Nephron progenitor cell (in vitro differentiated cells): Measurements from ENCODE around the gene KDM4B.
A peak's percentile ranks its signal among the peaks of the same experiment; 100 is the strongest.

ENCODE experiments used
- DNase-seq: peaks from one replicate; pipeline ENCODE4 v3.0.0; 2021
- H3K27ac Mint-ChIP-seq: 2 replicates; pipeline ENCODE4 v1.8.0; 2021; ENCODE audit warnings: mild to moderate bottlenecking, moderate library complexity, mixed read lengths
- H3K27me3 Mint-ChIP-seq: 2 replicates; pipeline ENCODE4 v1.8.0; 2021; ENCODE audit warnings: mild to moderate bottlenecking, low read depth, mixed read lengths; ENCODE audit not compliant: poor library complexity
- H3K36me3 Mint-ChIP-seq: 2 replicates; pipeline ENCODE4 v1.8.0; 2021; ENCODE audit warnings: low read depth, mixed read lengths
- H3K4me1 Mint-ChIP-seq: 2 replicates; pipeline ENCODE4 v1.8.0; 2021; ENCODE audit warnings: mixed read lengths
- H3K4me3 Mint-ChIP-seq: 2 replicates; pipeline ENCODE4 v1.8.0; 2021; ENCODE audit warnings: mild to moderate bottlenecking, moderate library complexity, mixed read lengths
- H3K9me3 Mint-ChIP-seq: 2 replicates; pipeline ENCODE4 v1.8.0; 2021; ENCODE audit warnings: mild to moderate bottlenecking, moderate library complexity, mixed read lengths
- CTCF ChIP-seq: fragments of 200-600 bp; sonication (generic); IDR thresholded peaks from 2 replicates; pipeline ENCODE4 v1.5.0; 2021; ENCODE audit warnings: antibody characterized with exemption

Gene KDM4B

GRCh38 chr19:5149508-5149907 lies 180.6 kb downstream of the KDM4B start:
- H3K27ac Mint-ChIP-seq: no peak overlapping the region
- TF ChIP-seq CTCF: no peak
- no peak for DNase-seq
- no peak overlapping the region for H3K4me3 Mint-ChIP-seq
- H3K36me3 Mint-ChIP-seq: peaks cover 20% of the 10 kb centered on the region
- H3K9me3 Mint-ChIP-seq: no peaks in the 10 kb centered on the region
- H3K4me1 Mint-ChIP-seq: peaks cover 13% of the 10 kb centered on the region
- peaks cover 6% of the 10 kb centered on the region for H3K27me3 Mint-ChIP-seq

DNA sequence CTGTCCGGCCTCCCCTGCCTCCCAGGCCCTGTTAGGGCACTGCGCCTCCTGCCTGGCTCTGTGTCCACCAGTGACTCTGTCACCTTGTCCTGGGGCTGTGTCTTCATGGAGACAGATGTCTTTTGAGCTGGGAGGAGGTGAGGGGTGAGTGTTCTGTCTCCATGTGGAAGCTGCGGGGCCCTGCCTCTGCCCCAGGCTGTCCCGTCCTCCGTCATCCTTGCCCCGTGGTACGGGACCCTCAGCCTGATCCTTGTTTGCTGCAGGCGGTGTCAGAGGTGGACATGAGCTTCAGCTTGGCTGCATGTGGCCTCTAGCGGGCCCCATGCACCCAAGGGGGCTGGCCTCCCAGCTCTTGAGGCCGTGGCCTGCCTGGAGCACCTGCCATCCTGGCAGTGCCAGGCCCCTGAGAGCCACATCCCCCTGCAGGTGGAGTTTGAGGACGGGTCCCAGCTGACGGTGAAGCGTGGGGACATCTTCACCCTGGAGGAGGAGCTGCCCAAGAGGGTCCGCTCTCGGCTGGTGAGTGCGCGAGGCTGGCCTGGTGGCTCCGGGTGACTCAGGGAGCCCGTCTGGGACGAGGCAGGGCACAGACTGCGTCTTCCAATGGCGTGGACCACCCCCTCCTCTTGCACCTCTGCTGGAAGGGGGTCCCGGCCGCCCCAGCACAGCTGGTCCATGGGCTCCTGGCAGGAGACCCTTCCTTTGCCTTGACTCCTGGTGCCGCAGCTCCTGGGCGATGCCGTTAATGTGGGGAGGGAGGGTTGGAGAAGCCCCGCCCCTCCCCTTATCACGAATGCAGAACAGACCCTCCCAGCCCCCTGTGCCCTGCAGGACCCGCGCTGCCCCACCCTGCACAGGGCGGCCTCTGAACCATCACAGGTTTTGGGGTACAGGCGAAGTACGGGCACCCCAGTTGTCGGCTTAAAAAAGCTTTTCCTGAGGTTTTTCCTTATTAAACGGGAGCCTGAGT lies 181.3 kb downstream of the KDM4B start:
- Mint-ChIP-seq H3K36me3 (peaks cover 20% of the 10 kb centered on the region), H3K27me3 (peaks cover 6% of the 10 kb centered on the region), H3K4me3 (no peak overlapping the region), H3K27ac (no peak overlapping the region), H3K9me3 (no peaks in the 10 kb centered on the region), H3K4me1 (peaks cover 13% of the 10 kb centered on the region)
- no peak for TF ChIP-seq CTCF
- DNase-seq: no peak

DNA sequence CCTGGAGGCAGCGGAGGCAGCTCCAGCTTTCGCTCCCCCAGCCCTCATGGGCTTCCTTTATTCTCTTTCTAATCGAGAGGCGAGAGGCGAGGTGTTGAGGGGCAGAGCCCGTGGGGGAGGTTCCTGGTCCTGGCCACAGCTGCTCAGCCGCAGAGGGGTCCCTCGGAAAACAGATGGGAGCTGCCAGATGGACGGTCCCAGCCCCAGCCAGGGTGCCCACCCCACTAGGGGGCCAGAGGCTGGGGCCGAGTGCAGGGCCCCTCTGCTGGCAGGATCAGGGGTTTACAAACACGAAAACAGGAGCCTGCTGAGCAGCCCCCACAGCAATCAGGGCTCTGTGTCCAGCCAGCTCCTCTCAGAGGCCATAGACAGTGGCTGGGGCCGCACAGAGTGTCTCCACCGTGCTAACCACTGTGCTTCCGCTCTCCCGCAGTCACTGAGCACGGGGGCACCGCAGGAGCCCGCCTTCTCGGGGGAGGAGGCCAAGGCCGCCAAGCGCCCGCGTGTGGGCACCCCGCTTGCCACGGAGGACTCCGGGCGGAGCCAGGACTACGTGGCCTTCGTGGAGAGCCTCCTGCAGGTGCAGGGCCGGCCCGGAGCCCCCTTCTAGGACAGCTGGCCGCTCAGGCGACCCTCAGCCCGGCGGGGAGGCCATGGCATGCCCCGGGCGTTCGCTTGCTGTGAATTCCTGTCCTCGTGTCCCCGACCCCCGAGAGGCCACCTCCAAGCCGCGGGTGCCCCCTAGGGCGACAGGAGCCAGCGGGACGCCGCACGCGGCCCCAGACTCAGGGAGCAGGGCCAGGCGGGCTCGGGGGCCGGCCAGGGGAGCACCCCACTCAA lies 182.2 kb downstream of the KDM4B start:
- Mint-ChIP-seq H3K9me3 (no peaks in the 10 kb centered on the region), H3K4me3 (no peak overlapping the region), H3K27ac (no peak overlapping the region), H3K4me1 (peaks cover 18% of the 10 kb centered on the region), H3K27me3 (peaks cover 6% of the 10 kb centered on the region), H3K36me3 (peaks cover 17% of the 10 kb centered on the region)
- TF ChIP-seq CTCF: peak; percentile 8
- no peak for DNase-seq

GRCh38 chr19:5152013-5152763 lies 183.3 kb downstream of the KDM4B start:
- no peak for DNase-seq
- H3K27me3 Mint-ChIP-seq: peaks cover 4% of the 10 kb centered on the region
- H3K27ac Mint-ChIP-seq: no peak overlapping the region
- TF ChIP-seq CTCF: no peak
- no peak overlapping the region for H3K4me3 Mint-ChIP-seq
- peaks cover 22% of the 10 kb centered on the region for H3K4me1 Mint-ChIP-seq
- H3K9me3 Mint-ChIP-seq: peaks cover 4% of the 10 kb centered on the region
- peaks cover 12% of the 10 kb centered on the region for H3K36me3 Mint-ChIP-seq

- peaks cover 22% of the 10 kb centered on the region for H3K4me1 Mint-ChIP-seq
- H3K27ac Mint-ChIP-seq: no peak overlapping the region
- peaks cover 16% of the 10 kb centered on the region for H3K36me3 Mint-ChIP-seq
- peaks cover 2% of the 10 kb centered on the region for H3K27me3 Mint-ChIP-seq
- TF ChIP-seq CTCF: no peak
- no peak for DNase-seq
- no peak overlapping the region for H3K4me3 Mint-ChIP-seq
- H3K9me3 Mint-ChIP-seq: peaks cover 11% of the 10 kb centered on the region
Observed at GRCh38 chr19:5152767-5153532, 184.0 kb downstream of the KDM4B start.
